Hematopoietic multipotent progenitor cell treated with erythropoietin and hydrocortisone succinate and interleukin-3 and kit ligand, for 4 days (in vitro differentiated cells): Measurements from ENCODE around the gene POTEH.
"Not testable (repeated sequence)": the region's sequence is repeated elsewhere in the genome, so short reads cannot be mapped to it uniquely, and the experiment has no call there.

Experiments used
- DNase-seq: peaks from one replicate; pipeline ENCODE4 v3.0.0-alpha.2; 2015

Gene POTEH

DNA sequence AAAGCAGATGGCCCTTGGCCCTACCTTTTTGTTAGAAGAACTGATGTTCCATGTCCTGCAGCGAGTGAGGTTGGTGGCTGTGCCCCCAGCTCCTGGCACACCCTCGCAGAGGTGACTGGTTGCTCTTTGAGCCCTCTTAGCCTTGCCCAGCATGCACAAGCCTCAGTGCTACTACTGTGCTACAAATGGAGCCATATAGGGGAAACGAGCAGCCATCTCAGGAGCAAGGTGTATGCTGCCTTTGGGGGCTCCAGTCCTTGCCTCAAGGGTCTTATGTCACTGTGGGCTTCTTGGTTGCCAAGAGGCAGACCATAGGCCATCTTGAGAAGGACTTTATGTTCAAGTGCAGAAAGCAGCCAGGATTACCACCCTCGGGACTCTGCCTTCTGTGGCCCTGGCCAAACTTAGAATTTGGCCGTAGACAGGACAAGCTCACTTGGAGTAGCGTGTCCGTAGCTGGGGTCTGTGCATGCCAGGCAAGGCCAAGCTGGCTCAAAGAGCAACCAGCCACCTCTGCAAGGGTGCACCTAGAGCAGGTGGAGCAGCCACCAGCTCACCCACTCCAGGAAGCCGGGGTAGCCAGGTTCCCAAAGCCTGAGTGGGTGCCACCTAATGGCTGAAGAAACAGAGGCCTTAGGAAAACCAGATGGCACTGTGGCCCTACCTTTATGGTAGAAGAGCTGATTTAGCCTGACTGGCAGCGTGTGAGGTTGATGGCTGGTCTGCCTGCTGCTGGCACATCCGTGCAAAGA lies 48.5 kb downstream of the POTEH start:
- DNase-seq = not testable (repeated sequence)

DNA sequence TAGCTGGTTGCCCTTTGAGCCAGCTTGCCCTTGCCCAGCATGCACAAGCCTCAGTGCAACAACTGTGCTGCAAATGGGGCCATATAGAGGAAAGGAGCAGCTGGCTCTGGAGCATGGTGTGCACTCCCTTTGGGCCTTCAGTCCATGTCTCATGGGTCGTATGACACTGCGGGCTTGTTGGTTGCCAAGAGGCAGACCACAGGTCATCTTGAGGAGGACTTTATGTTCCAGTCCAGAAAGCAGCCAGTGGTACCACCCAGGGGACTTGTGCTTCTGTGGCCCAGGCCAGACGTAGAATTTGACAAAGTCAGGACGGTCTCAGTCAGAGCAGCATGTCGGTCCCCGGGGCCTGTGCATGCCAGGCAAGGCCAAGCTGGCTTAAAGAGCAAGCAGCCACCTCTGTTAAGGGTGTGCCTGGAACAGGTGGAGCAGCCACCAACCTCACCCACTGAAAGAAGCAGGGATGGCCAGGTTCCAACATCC lies 49.1 kb downstream of the POTEH start:
- not testable (repeated sequence) for DNase-seq

DNA sequence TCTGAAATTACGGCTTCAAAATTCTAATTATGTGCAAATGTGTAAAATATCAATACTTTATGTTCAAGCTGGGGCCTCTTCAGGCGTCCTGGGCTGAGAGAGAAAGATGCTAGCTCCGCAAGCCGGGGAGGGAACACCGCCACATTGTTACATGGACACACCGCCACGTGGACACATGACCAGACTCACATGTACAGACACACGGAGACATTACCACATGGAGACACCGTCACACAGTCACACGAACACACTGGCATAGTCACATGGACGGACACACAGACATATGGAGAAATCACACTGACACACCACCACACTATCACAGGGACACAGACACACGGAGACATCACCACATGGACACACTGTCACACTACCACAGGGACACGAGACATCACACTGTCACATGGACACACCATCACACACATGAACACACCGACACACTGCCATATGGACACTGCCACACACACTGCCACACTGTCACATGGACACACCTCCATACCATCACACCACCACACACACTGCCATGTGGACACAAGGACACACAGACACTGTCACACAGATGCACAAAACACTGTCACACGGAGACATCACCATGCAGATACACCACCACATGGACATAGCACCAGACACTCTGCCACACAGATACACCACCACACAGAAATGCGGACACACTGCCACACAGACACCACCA lies 58.0 kb downstream of the POTEH start:
- not testable (repeated sequence) for DNase-seq

DNA sequence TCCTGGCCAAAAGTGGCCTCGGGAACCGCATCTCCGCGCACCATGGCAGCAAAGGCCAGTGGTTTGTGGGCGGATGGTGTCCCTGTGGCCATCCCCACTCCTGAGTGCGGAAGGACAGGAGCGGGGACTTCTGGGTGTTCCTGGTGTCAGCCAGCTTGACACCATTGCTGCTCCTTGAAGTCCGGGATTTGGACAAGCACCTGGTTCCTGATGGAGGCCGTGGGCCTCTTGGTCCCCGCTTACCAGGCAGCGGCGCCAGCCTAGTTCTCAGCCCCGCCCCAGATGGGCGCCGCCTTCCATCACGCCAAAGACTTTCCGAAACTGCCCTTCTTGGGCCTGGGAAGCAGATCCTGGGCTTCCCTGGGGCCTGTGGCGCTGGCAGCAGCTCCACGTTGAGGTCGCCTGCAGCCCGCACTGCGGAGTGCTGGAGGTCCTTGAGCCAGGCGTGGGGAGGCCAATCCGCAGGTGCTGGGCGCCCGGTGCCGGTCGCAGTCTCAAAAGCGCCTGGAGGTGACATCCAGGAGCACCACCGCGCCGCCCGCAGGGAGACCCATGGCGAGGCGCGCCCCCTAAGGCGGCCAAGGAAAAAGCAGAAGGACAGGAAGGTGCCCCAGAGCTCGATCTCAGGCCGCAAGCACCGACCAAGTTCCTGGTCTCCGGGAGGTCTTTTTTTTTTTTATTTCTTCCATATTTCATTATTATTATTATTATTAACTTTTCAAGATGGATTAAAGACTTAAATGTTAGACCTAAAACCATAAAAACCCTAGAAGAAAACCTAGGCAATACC lies 59.5 kb downstream of the POTEH start:
- DNase-seq = not testable (repeated sequence)

DNA sequence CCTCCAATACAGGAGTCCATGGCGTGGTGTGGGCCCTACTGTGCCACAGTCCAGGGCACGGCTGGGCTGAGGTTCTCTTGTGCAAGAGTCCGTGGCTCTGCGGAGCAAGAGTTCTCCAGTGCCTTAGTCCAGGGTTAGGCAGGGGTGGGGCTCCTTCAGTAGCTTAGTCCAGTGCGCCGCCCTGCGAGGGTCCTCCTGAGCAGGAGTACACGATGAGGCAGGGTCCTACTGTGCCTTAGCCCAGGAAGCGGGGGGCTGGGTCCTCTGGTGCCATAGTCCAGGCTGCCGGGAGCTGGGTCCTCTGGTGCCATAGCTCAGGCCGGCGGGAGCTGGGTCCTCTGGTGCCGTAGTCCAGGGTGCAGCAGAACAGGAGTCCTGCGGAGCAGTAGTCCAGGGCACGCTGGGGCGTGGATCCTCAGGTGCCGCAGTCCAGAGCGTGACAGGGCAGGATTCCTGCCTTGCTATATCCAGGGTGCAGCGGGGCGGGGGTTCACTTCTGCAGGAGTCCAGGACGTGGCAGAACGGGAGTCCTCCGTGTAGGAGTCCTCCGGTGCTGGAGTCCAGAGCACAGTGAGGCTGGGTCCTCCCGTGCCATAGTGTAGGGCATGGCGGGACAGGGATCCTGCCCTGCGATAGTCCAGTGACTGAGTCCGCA lies 69.7 kb downstream of the POTEH start:
- not testable (repeated sequence) for DNase-seq

DNA sequence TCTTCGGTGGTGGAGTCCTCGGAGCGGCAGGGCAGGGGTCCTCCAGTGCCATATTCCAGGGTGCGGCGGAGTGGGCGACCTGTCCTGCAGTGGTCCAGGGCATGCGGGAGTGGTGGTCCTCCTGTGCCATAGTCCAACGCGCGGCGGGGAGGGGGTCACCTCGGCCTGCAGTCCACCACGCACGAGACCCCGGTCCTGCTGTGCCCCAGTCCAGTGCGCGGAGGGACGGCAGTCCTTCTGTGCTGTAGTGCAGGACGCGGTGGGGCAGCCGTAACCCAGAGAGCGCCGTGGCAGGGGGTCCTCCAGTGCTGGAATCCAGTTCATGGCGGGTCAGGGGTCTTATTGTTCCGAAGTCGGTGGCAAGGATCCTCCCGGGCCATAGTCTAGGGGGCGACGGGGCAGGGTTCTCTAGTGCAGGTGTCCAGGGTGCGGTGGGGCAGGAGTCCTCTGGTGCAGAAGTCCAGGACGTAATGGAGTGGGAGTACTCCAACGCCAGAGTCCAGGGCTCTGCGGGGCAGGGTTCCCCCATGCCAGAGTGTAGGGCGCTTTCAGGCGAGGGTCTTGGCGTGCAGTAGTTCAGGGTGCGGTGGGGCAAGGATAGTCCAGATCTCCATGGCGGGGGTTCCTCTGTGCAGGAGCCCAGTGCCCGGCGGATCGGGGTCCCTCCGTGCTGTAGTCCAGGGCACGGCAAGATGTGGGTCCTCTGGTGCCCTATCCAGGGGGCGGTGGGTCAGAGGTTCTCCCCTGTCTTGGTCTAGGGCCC lies 70.7 kb downstream of the POTEH start:
- DNase-seq = not testable (repeated sequence)

DNA sequence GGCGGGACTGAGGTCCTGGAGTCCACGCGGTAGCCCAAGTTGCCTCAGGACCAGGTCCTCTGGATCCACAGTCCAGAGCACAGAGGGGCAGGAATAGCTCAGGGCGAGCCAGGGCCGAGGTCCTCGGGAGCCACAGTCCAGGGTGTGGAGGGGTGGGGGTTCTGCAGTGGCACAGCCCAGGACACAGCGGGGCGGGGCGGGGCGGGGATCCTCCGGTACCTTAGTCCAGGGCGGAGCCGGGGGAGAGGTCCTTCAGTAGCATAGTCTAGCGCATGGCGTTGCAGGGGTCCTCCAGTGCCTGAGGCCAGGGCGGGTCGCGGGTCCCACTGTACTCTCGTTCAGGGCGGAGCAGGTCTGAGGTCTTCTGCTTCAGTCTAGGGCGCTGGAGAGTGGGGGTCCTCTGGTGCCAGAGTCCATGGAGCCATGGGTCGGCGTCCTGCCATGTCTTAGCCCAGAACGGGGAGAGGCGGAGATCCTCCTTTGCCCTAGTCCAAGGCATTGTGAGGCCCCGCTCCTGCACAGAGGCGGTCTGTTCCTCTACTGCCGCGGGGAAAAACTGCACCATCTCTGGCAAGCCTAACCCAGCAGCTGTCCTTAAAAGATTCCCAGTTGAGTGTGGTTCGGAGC lies 71.4 kb downstream of the POTEH start:
- not testable (repeated sequence) for DNase-seq

DNA sequence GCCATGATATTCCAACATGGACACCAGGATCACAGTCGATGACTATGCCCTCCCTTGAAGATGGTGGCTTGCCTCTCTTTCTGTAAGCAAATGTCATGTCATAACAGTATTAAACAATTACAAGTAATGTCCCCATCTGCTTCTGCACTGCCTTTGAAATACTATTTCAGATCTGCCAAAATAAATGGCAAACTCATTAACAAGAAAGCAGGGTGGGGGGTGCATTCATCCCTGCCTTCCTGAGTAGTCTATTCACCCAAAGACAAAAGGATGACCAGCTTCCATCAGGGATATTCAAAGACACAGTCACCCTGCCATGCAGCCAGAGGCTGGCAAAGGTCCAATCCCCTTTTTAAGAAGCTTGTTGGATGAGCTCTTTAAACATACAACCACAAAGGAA lies 73.7 kb downstream of the POTEH start:
- not testable (repeated sequence) for DNase-seq
